ENCODE results near the gene FRMD4B. TPM values are rescaled to one million over a fixed set of nuclear protein-coding genes. Genes with fewer than 3 reads are reported as not detected.

The FRMD4B gene
- total and polyA plus RNA-seq, 2 donors (not counting 1 experiment from before 2014, with no cell fraction given) = 0.86 to 1.2 TPM

DNA sequence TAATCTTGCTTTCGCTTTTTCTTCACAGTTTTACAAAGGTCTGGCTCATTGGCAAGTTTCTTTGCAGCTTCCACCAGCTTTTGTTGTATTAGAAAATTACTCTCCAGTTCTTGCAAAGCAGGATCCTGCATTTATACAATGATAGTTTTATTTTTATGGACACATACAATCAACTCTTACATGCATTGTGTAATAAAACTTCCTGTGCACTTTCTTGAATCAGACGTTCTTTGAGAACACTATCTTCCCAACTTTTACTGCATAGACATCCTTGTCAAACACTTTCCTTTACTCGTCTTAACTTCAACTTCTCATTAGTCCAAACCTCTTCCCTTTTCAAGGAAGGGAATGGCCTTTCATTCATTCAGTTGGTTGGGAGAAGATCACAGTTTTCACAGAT lies 192.1 kb downstream of the FRMD4B start:
- Histone ChIP-seq H4K20me1 (ENCODE audit: control insufficient read depth, extremely low read depth, insufficient read depth, low read length) (no peaks in the 10 kb centered on the region), H3K79me2 (ENCODE audit: control insufficient read depth, insufficient read depth, low read length) (no peaks in the 10 kb centered on the region), H3K27ac (ENCODE audit: insufficient read depth, low read length) (no peak overlapping the region), H3K9ac (ENCODE audit: insufficient read depth, low read length) (no peak overlapping the region), H3K4me3 (replicated peaks in 1 of 4; ENCODE audit: control extremely low read depth in 1 of 4, insufficient read depth in 1 of 4, low read depth in 3 of 4, low read length in 4 of 4) (no peak overlapping the region), H3K27me3 (ENCODE audit: control insufficient read depth, insufficient read depth, low read length) (no peaks in the 10 kb centered on the region), H2AFZ (ENCODE audit: low read length) (no peak overlapping the region), H3K9me3 (ENCODE audit: control insufficient read depth, insufficient read depth, low read depth, low read length) (no peaks in the 10 kb centered on the region), H3K4me2 (ENCODE audit: extremely low read depth, insufficient read depth, low read length) (no peak overlapping the region), H3K4me1 (ENCODE audit: control insufficient read depth, extremely low read depth, insufficient read depth, low read length) (no peaks in the 10 kb centered on the region), H3K36me3 (ENCODE audit: control insufficient read depth, insufficient read depth, low read length) (no peaks in the 10 kb centered on the region)
- TF ChIP-seq, protein P1, sequence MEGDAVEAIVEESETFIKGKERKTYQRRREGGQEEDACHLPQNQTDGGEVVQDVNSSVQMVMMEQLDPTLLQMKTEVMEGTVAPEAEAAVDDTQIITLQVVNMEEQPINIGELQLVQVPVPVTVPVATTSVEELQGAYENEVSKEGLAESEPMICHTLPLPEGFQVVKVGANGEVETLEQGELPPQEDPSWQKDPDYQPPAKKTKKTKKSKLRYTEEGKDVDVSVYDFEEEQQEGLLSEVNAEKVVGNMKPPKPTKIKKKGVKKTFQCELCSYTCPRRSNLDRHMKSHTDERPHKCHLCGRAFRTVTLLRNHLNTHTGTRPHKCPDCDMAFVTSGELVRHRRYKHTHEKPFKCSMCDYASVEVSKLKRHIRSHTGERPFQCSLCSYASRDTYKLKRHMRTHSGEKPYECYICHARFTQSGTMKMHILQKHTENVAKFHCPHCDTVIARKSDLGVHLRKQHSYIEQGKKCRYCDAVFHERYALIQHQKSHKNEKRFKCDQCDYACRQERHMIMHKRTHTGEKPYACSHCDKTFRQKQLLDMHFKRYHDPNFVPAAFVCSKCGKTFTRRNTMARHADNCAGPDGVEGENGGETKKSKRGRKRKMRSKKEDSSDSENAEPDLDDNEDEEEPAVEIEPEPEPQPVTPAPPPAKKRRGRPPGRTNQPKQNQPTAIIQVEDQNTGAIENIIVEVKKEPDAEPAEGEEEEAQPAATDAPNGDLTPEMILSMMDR (conservative IDR thresholded peaks at IDR 0.05 in 1 of 2, IDR thresholded peaks at IDR 0.05 in 1 of 2; ENCODE audit: low read depth in 1 of 2, low read length in 2 of 2) = no peak
- TF ChIP-seq EZH2 (IDR thresholded peaks at IDR 0.05; ENCODE audit: low read length, missing control alignments) = no peak
- no peak for DNase-seq (ENCODE audit: low read depth in 2 of 2)

DNA sequence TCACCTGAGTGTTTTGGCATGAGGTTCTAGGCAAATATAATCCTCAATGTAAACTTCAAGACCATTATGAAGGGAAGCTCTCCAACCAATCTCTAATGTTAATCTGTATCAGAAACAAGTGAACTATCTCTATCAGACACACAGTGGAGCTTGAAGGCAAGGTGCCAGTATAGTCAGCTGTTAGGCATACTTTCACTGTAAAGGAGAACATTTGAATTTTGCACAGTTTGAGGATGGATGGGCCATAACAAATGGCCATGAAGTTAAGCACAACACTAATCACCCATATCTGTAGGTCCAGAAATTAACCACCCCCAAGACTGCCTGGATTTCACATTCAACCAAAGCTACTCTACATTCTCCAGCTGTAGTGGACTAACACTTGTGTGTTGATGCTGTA lies 194.4 kb downstream of the FRMD4B start:
- no peak for TF ChIP-seq EZH2 (IDR thresholded peaks at IDR 0.05; ENCODE audit: low read length, missing control alignments)
- TF ChIP-seq, protein P1 (conservative IDR thresholded peaks at IDR 0.05 in 1 of 2, IDR thresholded peaks at IDR 0.05 in 1 of 2; ENCODE audit: low read depth in 1 of 2, low read length in 2 of 2) = no peak
- Histone ChIP-seq H3K9me3 (ENCODE audit: control insufficient read depth, insufficient read depth, low read depth, low read length) (no peaks in the 10 kb centered on the region), H3K4me1 (ENCODE audit: control insufficient read depth, extremely low read depth, insufficient read depth, low read length) (no peaks in the 10 kb centered on the region), H2AFZ (ENCODE audit: low read length) (no peak overlapping the region), H3K27me3 (ENCODE audit: control insufficient read depth, insufficient read depth, low read length) (no peaks in the 10 kb centered on the region), H4K20me1 (ENCODE audit: control insufficient read depth, extremely low read depth, insufficient read depth, low read length) (no peaks in the 10 kb centered on the region), H3K4me3 (replicated peaks in 1 of 4; ENCODE audit: control extremely low read depth in 1 of 4, insufficient read depth in 1 of 4, low read depth in 3 of 4, low read length in 4 of 4) (no peak overlapping the region), H3K9ac (ENCODE audit: insufficient read depth, low read length) (no peak overlapping the region), H3K79me2 (ENCODE audit: control insufficient read depth, insufficient read depth, low read length) (no peaks in the 10 kb centered on the region), H3K36me3 (ENCODE audit: control insufficient read depth, insufficient read depth, low read length) (no peaks in the 10 kb centered on the region), H3K27ac (ENCODE audit: insufficient read depth, low read length) (no peak overlapping the region), H3K4me2 (ENCODE audit: extremely low read depth, insufficient read depth, low read length) (no peak overlapping the region)
- no peak for DNase-seq (ENCODE audit: low read depth in 2 of 2)

DNA sequence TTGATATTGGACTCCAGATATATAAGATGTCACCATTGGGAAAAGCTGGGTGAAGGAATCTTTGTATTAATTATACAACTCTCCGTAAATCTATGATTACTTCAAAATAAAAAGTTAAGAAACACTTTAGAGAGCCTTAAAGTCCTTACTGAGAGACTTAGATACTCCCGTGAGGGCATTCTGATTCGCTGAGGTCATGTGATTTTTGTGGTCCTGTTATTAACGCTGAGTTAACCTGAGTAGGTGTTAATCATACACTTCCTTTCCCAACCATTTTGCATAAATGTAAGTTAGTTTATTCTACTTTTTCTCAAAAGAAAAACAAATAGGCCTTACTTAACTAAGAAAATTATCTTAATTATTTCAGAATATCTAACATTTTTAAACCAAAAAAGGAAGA lies 196.4 kb downstream of the FRMD4B start:
- Histone ChIP-seq H3K27me3 (ENCODE audit: control insufficient read depth, insufficient read depth, low read length) (no peaks in the 10 kb centered on the region), H2AFZ (ENCODE audit: low read length) (no peak overlapping the region), H3K9ac (ENCODE audit: insufficient read depth, low read length) (no peak overlapping the region)

More for the DNA sequence above, 196.4 kb downstream of the FRMD4B start:
- H3K36me3 ChIP-seq (ENCODE audit: control insufficient read depth, insufficient read depth, low read length) = no peaks in the 10 kb centered on the region
- H3K4me3 ChIP-seq (replicated peaks in 1 of 4; ENCODE audit: control extremely low read depth in 1 of 4, insufficient read depth in 1 of 4, low read depth in 3 of 4, low read length in 4 of 4) = no peak overlapping the region
- H3K27ac ChIP-seq (ENCODE audit: insufficient read depth, low read length) = no peak overlapping the region
- H3K9me3 ChIP-seq (ENCODE audit: control insufficient read depth, insufficient read depth, low read depth, low read length) = no peaks in the 10 kb centered on the region
- no peaks in the 10 kb centered on the region for H3K4me1 ChIP-seq (ENCODE audit: control insufficient read depth, extremely low read depth, insufficient read depth, low read length)
- no peak for TF ChIP-seq EZH2 (IDR thresholded peaks at IDR 0.05; ENCODE audit: low read length, missing control alignments)
- TF ChIP-seq, protein P1 (conservative IDR thresholded peaks at IDR 0.05 in 1 of 2, IDR thresholded peaks at IDR 0.05 in 1 of 2; ENCODE audit: low read depth in 1 of 2, low read length in 2 of 2) = no peak
- peak in 1 of 2 donors; percentile 29 for DNase-seq (ENCODE audit: low read depth in 2 of 2)
- no peaks in the 10 kb centered on the region for H4K20me1 ChIP-seq (ENCODE audit: control insufficient read depth, extremely low read depth, insufficient read depth, low read length)
- H3K4me2 ChIP-seq (ENCODE audit: extremely low read depth, insufficient read depth, low read length) = no peak overlapping the region
- no peaks in the 10 kb centered on the region for H3K79me2 ChIP-seq (ENCODE audit: control insufficient read depth, insufficient read depth, low read length)
